Effector memory CD4-positive, alpha-beta T cell (primary cell): ENCODE results near the gene ZSWIM5.

Experiments
- DNase-seq, 3 donors: peaks; one replicate each; pipeline ENCODE4 v3.0.0-alpha.2; 2020
- H3K27ac ChIP-seq: 2 replicates; pipeline ENCODE4 v1.7.0; 2013; ENCODE audit warnings: mild to moderate bottlenecking, low read length, moderate library complexity; ENCODE audit not compliant: insufficient read depth, poor library complexity, severe bottlenecking
- H3K27me3 ChIP-seq: replicated peaks from 2 replicates; pipeline ENCODE4 v1.7.0; 2013; ENCODE audit warnings: mild to moderate bottlenecking, low read length; ENCODE audit not compliant: insufficient read depth, control insufficient read depth, poor library complexity, severe bottlenecking
- H3K36me3 ChIP-seq: 2 replicates; pipeline ENCODE4 v1.7.0; 2013; ENCODE audit warnings: mild to moderate bottlenecking, low read length, moderate library complexity; ENCODE audit not compliant: control insufficient read depth, insufficient read depth
- H3K4me1 ChIP-seq: 2 replicates; pipeline ENCODE4 v1.7.0; 2013; ENCODE audit warnings: low read length, mild to moderate bottlenecking; ENCODE audit not compliant: control insufficient read depth, insufficient read depth, poor library complexity, severe bottlenecking
- H3K4me3 ChIP-seq: 2 replicates; pipeline ENCODE4 v1.7.0; 2013; ENCODE audit warnings: low read length, low read depth, mild to moderate bottlenecking; ENCODE audit not compliant: insufficient read depth, poor library complexity, severe bottlenecking
- H3K9me3 ChIP-seq: 2 replicates; pipeline ENCODE4 v1.7.0; 2013; ENCODE audit warnings: mild to moderate bottlenecking, low read length, moderate library complexity; ENCODE audit not compliant: control insufficient read depth

Gene ZSWIM5

DNA sequence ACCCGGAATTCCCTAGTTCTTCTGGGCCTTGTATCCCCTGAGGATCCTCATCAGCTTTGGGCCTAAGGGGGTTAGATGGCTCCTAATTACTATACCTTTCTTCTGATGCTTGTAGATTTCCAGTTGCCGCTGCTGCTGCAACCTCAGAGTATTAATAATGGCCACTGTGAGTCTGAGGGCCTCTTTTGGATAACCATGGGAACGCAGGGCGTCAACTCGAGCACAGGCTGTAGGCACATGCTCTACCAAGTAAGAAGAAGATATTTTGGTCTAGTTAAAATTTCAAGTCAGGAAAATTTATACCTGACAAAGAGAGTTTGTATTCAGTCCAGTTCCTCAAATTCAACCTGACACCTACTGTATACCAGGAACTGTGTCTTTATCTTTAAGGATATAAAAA, 166.1 kb downstream of the ZSWIM5 start:
- no peak overlapping the region for H3K27ac ChIP-seq
- H3K27me3 ChIP-seq = no peaks in the 10 kb centered on the region
- no peak for DNase-seq
- H3K36me3 ChIP-seq = no peaks in the 10 kb centered on the region
- no peaks in the 10 kb centered on the region for H3K4me1 ChIP-seq
- H3K9me3 ChIP-seq = no peaks in the 10 kb centered on the region
- H3K4me3 ChIP-seq = no peak overlapping the region

DNA sequence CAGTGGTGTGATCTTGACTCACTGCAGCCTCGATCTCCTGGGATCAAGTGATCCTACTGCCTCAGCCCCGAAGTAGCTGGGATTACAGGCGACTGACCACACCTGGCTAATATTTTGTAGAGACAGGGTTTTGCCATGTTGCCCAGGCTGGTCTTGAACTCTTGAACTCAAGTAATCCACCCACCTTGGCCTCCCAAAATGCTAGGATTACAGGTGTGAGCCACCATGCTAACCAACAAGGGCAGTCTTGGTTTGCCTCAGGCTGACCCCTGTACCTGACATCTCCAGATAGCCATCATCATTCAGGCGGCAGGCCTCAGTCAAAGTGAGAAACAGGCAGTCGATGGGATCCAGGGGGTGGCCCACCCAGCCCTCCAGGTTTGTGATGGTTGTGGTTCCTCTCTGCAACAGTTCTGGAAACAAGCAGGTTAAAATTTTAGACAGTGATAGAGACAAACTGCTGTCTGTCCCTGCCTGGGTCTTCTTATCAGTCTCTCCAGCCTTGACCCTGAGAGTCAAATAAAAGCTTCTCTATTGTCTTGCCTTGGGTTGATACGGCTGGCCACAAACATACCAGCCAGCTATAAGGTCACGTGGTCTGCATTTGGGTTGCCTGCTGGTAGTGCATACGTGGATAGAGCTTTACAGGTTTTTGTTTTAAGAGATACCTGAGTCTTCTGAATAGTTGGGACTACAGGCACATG, 167.6 kb downstream of the ZSWIM5 start:
- H3K9me3 ChIP-seq = no peaks in the 10 kb centered on the region
- DNase-seq = no peak
- no peaks in the 10 kb centered on the region for H3K4me1 ChIP-seq
- H3K27me3 ChIP-seq = no peaks in the 10 kb centered on the region
- H3K36me3 ChIP-seq = peaks cover 3% of the 10 kb centered on the region
- no peak overlapping the region for H3K4me3 ChIP-seq
- H3K27ac ChIP-seq = no peak overlapping the region

DNA sequence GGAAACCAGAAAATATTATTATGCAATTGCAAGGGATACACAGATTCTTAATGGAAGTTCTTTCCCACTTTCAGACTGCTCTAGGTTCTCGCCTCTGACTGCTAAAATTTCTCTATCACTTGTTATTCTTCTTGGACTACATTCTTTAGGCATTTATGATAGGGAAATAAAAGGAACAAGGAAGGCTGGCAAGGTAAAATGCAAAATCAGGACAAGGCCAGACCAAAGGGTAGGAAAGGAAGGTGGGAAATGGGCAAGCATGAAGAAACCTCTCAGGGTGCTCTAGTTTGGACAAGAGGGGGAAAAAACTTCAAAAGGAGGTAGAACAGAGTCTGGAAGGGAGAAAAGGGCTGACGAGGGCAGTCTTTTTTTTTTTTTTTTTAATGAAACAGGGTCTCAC, 168.2 kb downstream of the ZSWIM5 start:
- H3K27me3 ChIP-seq = no peaks in the 10 kb centered on the region
- H3K4me3 ChIP-seq = no peak overlapping the region

DNA sequence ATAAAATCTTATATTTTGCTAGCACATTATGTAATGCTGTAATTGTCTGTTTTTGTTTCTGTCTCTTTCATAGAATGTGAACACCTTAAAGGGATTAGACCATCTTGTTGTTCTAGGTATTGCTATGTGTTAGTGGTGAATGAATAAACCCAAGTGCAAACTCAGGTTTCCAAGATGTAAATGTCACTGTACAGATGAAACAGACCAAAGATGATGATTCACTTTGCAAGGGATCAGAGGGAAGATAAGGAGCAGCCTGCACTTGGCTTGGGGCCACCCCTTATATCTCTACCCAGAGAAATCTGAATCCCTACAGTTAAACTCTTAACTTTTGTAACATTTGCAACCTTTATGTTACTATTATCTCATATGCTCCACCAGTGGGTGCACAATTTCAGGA, 168.9 kb downstream of the ZSWIM5 start:
- Histone ChIP-seq H3K27me3 (no peaks in the 10 kb centered on the region), H3K36me3 (peaks cover 3% of the 10 kb centered on the region), H3K27ac (no peak overlapping the region), H3K4me1 (no peaks in the 10 kb centered on the region), H3K9me3 (no peaks in the 10 kb centered on the region), H3K4me3 (no peak overlapping the region)
- no peak for DNase-seq

More for the DNA sequence above, 168.2 kb downstream of the ZSWIM5 start:
- Histone ChIP-seq H3K9me3 (no peaks in the 10 kb centered on the region), H3K27ac (no peak overlapping the region), H3K4me1 (no peaks in the 10 kb centered on the region), H3K36me3 (peaks cover 3% of the 10 kb centered on the region)
- no peak for DNase-seq

DNA sequence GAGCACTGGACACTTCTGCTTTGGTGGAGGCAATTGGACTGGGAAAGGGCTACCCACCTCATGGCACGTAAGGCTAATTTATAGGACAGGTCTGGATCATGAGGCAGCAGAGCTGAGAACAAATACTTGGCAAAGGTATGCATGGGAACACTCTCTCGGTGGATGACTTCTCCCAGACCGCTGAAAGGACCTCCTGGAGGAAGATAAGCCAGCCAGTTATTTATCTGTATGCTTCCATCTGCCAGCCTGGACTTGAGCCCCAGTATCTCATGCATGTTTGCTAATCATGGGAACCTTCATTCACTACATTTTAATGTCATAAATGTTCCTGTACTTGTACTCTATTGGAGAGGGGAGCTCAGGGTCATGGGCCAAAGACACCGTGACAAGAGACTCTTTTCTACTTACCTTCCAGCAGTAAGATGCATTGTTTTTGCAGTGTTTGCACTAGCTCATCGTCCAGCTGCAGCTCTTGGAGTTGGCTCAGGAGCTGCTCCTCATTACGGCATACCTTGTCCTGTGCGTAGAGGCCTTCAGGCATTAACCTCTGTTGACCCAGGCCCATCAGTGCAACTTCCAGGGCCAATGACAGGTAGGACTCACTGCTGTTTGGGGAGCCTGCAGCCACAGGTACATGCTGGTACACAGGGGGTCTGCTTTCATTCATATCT, 170.6 kb downstream of the ZSWIM5 start:
- Histone ChIP-seq H3K27ac (no peak overlapping the region), H3K4me1 (no peaks in the 10 kb centered on the region), H3K9me3 (no peaks in the 10 kb centered on the region), H3K27me3 (no peaks in the 10 kb centered on the region), H3K36me3 (peaks cover 3% of the 10 kb centered on the region), H3K4me3 (no peak overlapping the region)
- DNase-seq = no peak

DNA sequence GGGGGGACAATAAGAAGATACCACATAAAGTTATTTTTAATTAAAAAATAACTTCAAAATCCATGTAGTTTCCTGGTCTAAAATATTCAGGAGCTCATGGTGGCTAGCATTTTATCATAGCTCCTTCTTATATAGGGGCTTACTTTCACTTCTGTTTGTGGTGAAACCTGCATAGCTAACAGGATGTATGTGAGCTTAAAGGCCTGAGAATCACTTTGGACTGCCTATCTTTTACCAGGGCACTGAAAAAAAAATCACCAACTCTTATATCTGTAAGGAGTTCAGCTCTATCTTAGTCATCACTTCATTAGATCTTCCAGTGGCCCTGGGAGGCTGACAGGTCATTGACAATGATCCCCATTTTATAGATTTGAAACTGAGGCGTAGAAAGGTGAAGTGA, 173.0 kb downstream of the ZSWIM5 start:
- no peaks in the 10 kb centered on the region for H3K4me1 ChIP-seq
- no peak overlapping the region for H3K4me3 ChIP-seq
- DNase-seq = no peak
- H3K27me3 ChIP-seq = no peaks in the 10 kb centered on the region
- no peak overlapping the region for H3K27ac ChIP-seq
- no peaks in the 10 kb centered on the region for H3K9me3 ChIP-seq
- peaks cover 3% of the 10 kb centered on the region for H3K36me3 ChIP-seq

DNA sequence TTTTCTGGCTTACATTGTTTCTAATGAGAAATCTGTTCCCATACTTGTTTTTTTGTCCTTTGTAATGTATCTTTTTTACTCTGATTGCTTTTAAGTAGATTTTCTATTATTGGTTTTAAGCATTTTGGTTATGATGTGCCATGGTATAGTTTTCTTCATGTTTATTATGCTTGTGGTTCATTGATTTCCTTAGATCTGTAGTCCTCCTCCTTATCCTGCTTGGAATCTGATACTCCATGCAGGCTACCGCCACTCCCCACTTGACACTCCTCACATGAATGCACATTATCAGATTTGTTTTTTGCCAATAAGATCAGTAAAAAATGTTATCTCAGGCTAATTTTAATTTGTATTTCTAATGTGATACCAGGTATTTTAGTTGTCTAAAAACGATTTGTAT, 173.6 kb downstream of the ZSWIM5 start:
- H3K36me3 ChIP-seq = peaks cover 3% of the 10 kb centered on the region
- no peaks in the 10 kb centered on the region for H3K9me3 ChIP-seq
- no peak overlapping the region for H3K4me3 ChIP-seq
- no peak overlapping the region for H3K27ac ChIP-seq
- no peaks in the 10 kb centered on the region for H3K27me3 ChIP-seq
- DNase-seq = no peak
- H3K4me1 ChIP-seq = no peaks in the 10 kb centered on the region

DNA sequence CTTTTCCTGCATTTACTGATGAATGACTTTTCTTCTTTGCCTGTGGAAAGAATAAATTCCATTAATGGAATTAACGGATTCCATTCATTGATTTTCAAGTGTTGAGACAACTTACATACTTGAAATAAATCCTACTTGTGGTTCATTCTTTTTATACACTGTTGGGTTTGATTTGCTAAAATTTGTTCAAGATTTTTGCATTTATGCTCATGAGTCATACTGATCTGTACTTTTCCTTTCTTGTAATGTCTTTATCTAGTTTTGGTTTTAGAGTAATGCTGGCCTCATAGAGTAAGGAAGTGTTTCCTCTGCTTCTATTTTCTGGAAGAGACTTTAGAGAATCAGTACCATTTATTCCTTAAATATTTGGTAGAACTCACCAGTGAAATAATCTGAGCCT, 180.0 kb downstream of the ZSWIM5 start:
- no peaks in the 10 kb centered on the region for H3K4me1 ChIP-seq
- H3K27ac ChIP-seq = no peak overlapping the region
- H3K9me3 ChIP-seq = no peaks in the 10 kb centered on the region
- H3K4me3 ChIP-seq = no peak overlapping the region
- no peaks in the 10 kb centered on the region for H3K36me3 ChIP-seq
- H3K27me3 ChIP-seq = no peaks in the 10 kb centered on the region
- no peak for DNase-seq

DNA sequence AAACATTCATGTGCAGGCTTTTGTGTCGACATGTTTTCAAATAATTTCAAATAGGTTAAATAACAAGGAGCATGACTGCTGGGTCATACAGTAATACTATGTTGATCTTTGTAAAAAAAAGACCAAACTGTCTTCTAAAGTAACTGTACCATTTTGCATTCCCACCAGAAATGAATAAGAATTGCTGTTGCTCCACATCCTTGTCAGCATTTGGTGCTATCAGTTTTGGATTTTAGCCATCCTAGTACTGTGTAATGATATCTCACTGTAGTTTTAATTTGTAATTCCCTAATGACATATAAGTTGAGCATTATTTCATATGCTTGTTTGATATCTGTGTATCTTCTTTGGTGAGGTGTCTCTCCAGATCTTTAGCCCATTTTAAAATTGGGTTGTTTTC, 182.7 kb downstream of the ZSWIM5 start:
- Histone ChIP-seq H3K27ac (no peak overlapping the region), H3K36me3 (no peaks in the 10 kb centered on the region), H3K27me3 (no peaks in the 10 kb centered on the region), H3K4me3 (no peak overlapping the region), H3K9me3 (no peaks in the 10 kb centered on the region), H3K4me1 (no peaks in the 10 kb centered on the region)
- no peak for DNase-seq

DNA sequence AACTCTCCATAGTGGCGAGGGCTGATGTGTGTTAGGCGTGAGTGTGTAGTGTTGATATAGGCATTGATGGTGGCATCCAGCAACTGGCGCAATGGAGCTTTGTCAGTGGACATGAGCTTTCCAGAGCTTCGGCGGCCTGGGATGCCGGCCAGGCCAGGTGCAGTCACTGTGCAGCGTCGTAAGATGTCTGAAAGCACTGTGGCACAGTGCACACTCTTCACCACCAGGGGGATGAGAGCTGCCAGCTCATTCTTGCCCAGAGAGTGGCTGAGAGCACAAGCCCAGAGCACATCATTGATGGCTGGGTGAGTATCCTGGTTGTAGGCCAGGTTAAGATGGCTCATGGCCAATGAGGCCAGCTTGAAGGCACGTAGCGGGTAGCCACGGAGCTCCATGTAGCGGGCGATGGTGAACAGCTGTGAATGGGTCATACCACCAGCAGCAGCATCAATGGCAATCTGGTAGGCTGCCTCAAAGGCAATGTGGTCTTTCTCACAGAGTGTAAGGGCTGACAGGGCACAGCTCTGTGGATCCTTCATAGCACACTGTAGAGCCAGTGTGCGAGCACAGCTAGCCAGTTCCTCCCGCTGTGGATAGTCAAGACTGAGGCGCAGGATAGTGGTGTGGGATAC, 187.7 kb downstream of the ZSWIM5 start:
- H3K27ac ChIP-seq = no peak overlapping the region
- no peak overlapping the region for H3K4me3 ChIP-seq
- no peak for DNase-seq
- peaks cover 10% of the 10 kb centered on the region for H3K36me3 ChIP-seq
- no peaks in the 10 kb centered on the region for H3K9me3 ChIP-seq
- H3K27me3 ChIP-seq = no peaks in the 10 kb centered on the region
- H3K4me1 ChIP-seq = no peaks in the 10 kb centered on the region
